RWPE2 (cell line): ENCODE data around the gene FAM174B.

Experiments used
- ATAC-seq: fragments of 200-7000 bp; cut with Tn5 transposase; 3 replicates; pipeline ENCODE4 v1.9.1; 2021; ENCODE audit warnings: low read depth
- DNase-seq: peaks from one replicate; pipeline ENCODE4 v3.0.0-alpha.2; 2020; ENCODE audit warnings: low spot score
- H3K27ac ChIP-seq: fragments of 450-650 bp; 2 replicates; pipeline ENCODE4 v1.5.1; 2017; ENCODE audit warnings: mild to moderate bottlenecking; ENCODE audit not compliant: poor library complexity, severe bottlenecking
- H3K27me3 ChIP-seq: fragments of 250-450 bp; sonication (Bioruptor Pico); 2 replicates; pipeline ENCODE4 v1.5.1; 2021; ENCODE audit warnings: mild to moderate bottlenecking, moderate library complexity; ENCODE audit not compliant: insufficient read depth, poor library complexity, severe bottlenecking
- H3K36me3 ChIP-seq: fragments of 250-450 bp; sonication (Bioruptor Pico); 2 replicates; pipeline ENCODE4 v1.5.1; 2020; ENCODE audit warnings: low read depth, mild to moderate bottlenecking, moderate library complexity
- H3K4me1 ChIP-seq: fragments of 250-450 bp; sonication (Bioruptor Pico); 2 replicates; pipeline ENCODE4 v1.5.1; 2021; ENCODE audit warnings: mild to moderate bottlenecking, moderate library complexity; ENCODE audit not compliant: insufficient read depth, poor library complexity, severe bottlenecking
- H3K4me3 ChIP-seq: fragments of 250-450 bp; sonication (Bioruptor Pico); 2 replicates; pipeline ENCODE4 v1.5.1; 2021; ENCODE audit warnings: mild to moderate bottlenecking, moderate library complexity; ENCODE audit not compliant: severe bottlenecking
- H3K9me3 ChIP-seq: fragments of 250-450 bp; sonication (Bioruptor Pico); 2 replicates; pipeline ENCODE4 v1.5.1; 2021; ENCODE audit warnings: mild to moderate bottlenecking, moderate library complexity; ENCODE audit not compliant: severe bottlenecking
- TF ChIP-seq, protein P1 (sequence below): fragments of 450-650 bp; IDR thresholded peaks from one replicate; pipeline ENCODE4 v1.5.1; 2017; ENCODE audit warnings: mild to moderate bottlenecking, moderate library complexity; ENCODE audit not compliant: poor library complexity, severe bottlenecking

Gene FAM174B

DNA sequence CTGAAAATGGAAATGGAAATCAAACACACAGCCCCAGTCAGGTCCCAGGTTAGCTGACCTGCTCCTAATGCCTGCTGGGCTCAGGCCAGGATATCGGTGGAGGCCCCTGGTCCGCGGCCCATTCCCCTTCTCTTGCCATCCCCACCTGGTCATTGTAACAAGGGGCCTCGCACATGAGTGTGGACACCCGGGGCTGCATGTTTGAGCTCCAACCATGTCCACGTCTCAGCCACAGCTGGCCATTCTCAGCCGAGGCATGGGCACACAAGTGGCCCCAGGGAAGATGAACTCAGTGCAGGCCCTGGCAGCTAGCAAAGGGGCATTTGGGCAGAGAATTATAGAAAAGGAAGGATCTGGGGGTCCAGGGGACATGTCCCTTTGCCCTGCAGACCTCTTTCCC lies 41.7 kb downstream of the FAM174B start:
- Histone ChIP-seq H3K27me3 (no peaks in the 10 kb centered on the region), H3K9me3 (no peaks in the 10 kb centered on the region), H3K27ac (no peak overlapping the region), H3K36me3 (no peaks in the 10 kb centered on the region), H3K4me3 (no peak overlapping the region), H3K4me1 (no peaks in the 10 kb centered on the region)
- ATAC-seq (no peak), DNase-seq (peak; percentile 63)
- TF ChIP-seq, protein P1, sequence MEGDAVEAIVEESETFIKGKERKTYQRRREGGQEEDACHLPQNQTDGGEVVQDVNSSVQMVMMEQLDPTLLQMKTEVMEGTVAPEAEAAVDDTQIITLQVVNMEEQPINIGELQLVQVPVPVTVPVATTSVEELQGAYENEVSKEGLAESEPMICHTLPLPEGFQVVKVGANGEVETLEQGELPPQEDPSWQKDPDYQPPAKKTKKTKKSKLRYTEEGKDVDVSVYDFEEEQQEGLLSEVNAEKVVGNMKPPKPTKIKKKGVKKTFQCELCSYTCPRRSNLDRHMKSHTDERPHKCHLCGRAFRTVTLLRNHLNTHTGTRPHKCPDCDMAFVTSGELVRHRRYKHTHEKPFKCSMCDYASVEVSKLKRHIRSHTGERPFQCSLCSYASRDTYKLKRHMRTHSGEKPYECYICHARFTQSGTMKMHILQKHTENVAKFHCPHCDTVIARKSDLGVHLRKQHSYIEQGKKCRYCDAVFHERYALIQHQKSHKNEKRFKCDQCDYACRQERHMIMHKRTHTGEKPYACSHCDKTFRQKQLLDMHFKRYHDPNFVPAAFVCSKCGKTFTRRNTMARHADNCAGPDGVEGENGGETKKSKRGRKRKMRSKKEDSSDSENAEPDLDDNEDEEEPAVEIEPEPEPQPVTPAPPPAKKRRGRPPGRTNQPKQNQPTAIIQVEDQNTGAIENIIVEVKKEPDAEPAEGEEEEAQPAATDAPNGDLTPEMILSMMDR: no peak

DNA sequence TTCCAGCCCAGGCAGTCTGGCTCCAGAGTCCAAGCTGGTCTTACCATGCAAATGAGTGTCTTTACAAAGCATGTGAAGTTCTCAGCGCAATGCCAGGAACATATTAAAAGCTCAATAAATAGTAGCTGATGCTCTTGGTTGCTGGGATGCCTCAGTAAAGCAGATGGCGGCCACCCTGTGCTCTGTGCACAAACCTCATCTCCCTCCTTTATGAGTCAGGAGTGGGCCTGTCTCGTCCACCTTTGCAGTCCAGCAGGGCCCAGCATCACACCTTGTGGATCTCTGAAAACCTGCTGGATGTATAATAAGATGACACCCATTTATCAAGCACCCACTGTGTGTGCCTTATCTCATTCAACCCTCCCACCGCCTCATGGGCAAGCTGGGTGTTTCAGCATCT lies 42.7 kb downstream of the FAM174B start:
- TF ChIP-seq, protein P1: no peak
- peak; percentile 39 for DNase-seq
- Histone ChIP-seq H3K36me3 (no peaks in the 10 kb centered on the region), H3K9me3 (no peaks in the 10 kb centered on the region), H3K4me1 (no peaks in the 10 kb centered on the region), H3K27ac (no peak overlapping the region), H3K27me3 (no peaks in the 10 kb centered on the region), H3K4me3 (no peak overlapping the region)
- ATAC-seq: no peak

DNA sequence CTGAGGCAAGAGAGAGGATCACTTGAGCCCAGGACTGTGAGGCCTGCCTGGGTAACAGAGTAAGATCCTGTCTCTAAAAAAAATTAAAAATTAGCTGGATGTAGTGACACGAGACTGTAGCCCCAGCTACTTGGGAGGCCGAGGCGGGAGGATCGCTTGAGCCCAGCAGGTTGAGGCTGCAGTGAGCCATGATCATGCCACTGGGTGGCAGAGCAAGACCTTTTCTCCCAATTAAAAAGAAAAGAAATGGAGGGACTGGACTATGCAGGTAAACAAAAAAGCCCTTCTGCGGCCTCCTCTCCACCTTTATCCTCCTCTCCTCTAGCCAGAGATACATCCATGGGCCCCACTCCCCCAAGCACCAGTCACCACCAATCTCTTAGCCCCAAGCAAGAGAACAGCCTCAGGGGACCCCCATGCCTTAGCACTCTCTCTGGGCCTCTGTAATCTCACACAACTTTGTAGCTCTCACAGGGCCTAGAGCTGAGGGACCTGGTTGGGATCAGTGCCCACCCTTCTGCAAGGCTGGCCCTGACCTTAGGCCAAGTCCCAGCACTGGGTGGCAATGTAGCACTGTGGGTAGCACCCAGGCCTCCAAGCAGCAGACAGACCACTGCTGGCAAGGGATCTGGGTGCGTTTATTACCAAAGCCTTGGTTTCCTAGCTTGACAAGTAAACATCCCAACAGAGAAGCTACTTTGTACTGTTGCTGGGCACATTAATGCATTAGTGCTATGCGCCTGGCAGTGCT lies 43.4 kb downstream of the FAM174B start:
- Histone ChIP-seq H3K36me3 (no peaks in the 10 kb centered on the region), H3K4me3 (no peak overlapping the region), H3K9me3 (no peaks in the 10 kb centered on the region), H3K27me3 (no peaks in the 10 kb centered on the region), H3K4me1 (no peaks in the 10 kb centered on the region), H3K27ac (no peak overlapping the region)
- TF ChIP-seq, protein P1: no peak
- DNase-seq: peak; percentile 45
- ATAC-seq: peak; percentile 17; the same call in 1 of the 3 replicates

DNA sequence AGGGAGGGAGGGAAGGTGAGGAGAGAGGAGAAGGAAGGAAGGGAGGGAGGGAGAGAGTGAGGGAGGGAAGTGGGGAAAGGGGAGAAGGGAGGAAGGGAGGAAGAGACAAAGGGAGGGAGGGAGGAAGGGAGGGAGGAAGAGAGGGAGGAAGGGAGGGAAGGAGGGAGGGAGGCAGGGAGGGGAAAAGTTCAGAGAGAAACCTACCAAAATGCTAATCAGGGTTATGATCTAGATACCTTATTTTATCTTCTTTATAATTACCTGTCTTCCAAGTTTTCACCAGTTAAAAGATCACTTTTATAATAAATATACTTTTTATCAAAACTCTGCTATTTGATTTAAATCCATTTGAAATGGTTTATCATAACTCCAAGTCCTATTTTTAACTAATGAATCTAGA lies 44.4 kb downstream of the FAM174B start:
- Histone ChIP-seq H3K4me3 (no peak overlapping the region), H3K27ac (no peak overlapping the region), H3K36me3 (no peaks in the 10 kb centered on the region), H3K9me3 (no peaks in the 10 kb centered on the region), H3K4me1 (no peaks in the 10 kb centered on the region), H3K27me3 (no peaks in the 10 kb centered on the region)
- DNase-seq (no peak), ATAC-seq (no peak)
- TF ChIP-seq, protein P1: no peak

DNA sequence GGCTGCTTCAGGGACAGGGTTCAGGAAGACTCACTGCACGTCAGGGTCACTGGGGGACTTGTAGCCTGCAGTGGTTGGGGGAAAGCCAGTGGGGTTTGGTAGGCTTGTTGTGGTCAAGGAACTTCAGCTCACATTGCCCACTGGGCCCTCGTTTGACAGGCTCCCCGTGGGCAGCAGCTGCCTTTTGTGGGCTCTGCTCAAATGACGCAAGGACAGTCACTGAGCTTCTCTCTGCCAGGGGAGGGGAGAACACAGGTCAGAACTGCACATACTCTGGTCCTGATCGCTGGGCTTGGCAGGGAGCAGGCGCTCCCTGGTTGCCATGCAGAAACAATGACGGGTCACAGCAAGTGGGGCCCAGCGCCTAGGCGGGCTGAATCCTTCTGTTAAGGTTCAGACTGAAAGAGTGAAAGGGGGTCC lies 45.5 kb downstream of the FAM174B start:
- TF ChIP-seq, protein P1: no peak
- Histone ChIP-seq H3K4me3 (no peak overlapping the region), H3K27ac (no peak overlapping the region), H3K9me3 (no peaks in the 10 kb centered on the region), H3K4me1 (no peaks in the 10 kb centered on the region), H3K27me3 (no peaks in the 10 kb centered on the region), H3K36me3 (no peaks in the 10 kb centered on the region)
- DNase-seq (peak; percentile 65), ATAC-seq (no peak)
